SHP77 treated with DMSO at 0.1 percent for 48 hours (cell line): ENCODE measurements around the gene GTPBP6.
"Not testable (repeated sequence)": the region's sequence is repeated elsewhere in the genome, so short reads cannot be mapped to it uniquely, and the experiment has no call there.

Experiments
- DNase-seq: peaks from one replicate; lab custom pipeline; 2025; lab: John Stamatoyannopoulos, UW

The GTPBP6 gene

DNA sequence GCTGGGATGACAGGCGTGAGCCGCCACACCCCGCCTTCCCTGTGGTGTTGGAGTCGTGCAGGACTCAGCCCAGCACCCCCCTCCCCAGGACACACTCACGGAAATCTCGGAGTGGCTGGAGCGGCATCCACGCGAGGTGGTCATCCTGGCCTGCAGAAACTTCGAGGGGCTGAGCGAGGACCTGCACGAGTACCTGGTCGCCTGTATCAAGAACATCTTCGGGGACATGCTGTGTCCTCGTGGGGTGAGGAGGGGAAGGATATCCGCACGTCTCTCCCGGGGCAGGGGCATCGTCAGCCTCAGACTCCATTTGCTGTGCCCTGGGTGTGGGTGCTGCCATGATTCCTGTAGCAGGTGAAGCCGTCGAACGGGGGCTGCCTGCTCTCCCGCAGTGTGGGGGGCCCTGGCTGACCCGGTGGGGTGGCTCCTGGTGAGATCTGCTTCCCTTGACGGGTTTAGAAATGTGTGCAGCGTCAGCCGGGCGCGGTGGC lies 27.1 kb downstream of the GTPBP6 start:
- DNase-seq = no peak

DNA sequence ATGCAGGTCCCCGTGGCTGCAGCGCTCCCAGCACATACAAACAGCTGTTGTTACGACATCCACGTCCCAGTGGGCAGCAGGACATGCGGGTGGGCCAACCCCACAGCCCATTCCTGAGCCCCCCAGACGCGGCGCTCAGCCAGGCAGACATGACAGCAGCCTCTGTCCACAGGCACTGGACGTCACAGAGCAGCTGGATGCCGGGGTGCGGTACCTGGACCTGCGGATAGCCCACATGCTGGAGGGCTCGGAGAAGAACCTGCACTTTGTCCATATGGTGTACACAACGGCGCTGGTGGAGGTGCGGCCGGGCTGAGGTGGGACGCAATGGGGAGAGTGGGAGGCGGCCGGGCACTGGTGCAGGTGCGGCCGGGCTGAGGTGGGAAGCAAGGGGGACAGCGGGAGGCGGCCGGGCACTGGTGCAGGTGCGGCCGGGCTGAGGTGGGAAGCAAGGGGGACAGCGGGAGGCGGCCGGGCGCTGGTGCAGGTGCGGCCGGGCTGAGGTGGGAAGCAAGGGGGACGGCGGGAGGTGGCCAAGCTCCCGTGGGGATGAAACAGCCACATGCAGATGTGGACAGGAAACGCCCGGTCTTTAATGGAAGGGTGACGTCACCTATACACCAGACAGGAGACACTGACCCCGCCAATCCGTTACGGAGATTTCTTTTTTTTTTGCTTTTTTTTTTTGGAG lies 28.0 kb downstream of the GTPBP6 start:
- DNase-seq = no peak

DNA sequence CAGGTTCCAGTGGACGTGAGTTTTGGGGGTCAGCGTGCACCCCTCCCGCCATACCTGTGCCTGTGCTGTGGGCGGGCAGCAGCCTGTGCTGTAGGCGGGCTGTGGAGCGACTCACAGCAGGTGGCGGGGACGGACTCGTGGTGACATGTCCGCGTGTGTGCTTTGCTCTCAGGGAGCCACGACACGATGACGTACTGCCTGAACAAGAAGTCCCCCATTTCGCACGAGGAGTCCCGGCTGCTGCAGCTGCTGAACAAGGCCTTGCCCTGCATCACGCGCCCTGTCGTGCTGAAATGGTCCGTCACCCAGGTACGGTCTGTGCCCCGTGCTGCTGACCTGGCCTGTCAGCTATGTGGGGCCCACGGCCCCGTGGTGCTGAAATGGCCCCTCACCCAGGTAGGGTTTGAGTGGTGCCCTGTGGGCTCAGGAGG lies 30.0 kb downstream of the GTPBP6 start:
- DNase-seq = no peak

DNA sequence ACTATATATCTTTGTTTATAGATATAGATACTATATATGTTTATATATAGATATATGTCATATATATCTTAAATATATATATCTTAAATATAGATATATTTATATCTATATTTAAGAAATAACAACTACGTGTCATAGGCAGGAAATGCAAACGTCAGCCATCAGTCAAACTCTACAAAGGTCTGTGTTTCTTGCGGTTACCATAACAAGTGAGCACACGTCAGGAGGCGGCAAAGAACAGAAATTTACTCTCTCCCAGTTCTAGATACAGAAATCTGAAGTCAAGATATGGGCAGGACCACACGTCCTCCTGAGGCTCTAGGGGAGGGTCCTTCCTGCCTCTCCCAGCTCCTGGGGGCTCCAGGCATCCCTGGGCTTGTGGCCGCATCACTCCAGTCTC lies 30.9 kb downstream of the GTPBP6 start:
- no peak for DNase-seq

DNA sequence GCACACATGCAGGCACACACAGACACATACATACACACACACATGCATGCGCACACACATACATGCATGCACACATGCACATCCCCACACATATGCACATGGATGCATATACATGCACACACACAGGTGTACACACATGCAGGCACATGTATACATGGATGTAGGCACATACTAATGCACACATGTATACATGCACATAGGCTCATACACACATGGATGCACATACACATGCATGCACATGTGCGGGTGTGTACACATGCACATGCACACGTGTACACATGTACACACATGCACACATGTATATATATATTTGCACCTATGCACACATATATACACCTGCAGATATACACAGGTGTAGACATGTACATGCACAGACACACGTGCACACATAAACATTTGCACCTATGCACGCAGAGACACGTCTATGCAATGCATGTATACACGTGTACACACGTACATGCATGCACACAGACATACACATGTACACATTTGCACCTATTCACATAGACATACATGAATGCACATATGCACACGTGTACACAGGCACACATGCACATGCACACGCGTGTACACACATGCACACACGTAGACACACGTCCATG lies 33.4 kb downstream of the GTPBP6 start:
- DNase-seq = no peak

DNA sequence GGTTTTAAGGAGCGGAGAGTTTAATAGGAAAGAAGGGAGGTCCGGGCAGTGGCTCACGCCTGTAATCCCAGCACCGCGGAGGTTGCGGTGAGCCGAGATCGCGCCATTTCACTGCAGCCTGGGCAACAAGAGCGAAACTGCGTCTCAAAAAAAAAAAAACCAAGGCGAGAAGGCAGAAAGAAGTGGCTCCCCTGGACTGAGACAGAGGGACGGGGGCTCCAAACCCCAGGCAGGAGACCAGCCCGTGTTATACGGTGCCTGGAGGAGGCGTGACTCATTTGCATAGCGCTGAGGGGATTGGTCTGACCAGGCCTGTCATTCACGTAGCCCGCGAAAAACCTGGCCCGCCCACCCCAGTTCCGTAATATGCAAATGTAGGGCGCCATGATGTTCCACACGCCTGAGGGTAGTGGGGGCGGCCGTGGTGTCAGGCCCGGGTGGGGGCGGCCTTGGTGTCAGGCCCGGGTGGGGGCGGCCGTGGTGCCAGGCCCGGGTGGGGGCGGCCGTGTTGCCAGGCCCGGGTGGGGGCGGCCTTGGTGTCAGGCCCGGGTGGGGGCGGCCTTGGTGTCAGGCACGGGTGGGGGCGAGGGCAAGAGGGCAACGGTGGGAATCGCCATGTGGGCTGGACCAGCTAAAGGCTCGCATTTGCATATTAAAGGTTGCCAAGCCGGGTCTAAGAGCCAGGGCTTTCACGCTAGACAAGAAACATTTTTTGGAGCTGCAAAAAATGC lies 35.3 kb downstream of the GTPBP6 start:
- DNase-seq = no peak

DNA sequence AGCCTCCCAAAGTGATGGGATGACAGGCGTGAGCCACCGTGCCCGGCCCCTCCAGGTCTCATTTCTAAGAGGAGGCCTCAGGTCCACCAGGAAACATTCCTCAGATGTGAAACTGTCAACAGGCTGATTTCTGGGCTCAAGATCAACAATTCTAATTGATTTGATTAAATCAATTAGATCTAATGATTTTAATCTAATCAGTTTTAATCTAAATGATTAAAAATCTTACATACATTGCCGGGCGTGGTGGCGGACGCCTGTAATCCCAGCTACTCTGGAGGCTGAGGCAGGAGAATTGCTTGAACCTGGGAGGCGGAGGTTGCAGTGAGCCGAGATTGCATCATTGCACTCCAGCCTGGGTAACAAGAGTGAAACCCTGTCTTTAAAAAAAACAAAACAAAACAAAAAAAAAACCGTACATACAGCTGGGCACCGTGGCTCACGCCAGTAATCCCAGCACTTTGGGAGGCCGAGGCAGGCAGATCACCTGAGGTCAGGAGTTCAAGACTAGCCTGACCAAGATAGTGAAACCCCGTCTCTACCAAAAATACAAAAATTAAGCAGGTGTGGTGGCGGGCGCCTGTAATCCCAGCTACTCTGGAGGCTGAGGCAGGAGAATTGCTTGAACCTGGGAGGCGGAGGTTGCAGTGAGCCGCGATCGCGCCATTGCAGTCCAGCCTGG lies 36.5 kb downstream of the GTPBP6 start:
- not testable (repeated sequence) for DNase-seq

DNA sequence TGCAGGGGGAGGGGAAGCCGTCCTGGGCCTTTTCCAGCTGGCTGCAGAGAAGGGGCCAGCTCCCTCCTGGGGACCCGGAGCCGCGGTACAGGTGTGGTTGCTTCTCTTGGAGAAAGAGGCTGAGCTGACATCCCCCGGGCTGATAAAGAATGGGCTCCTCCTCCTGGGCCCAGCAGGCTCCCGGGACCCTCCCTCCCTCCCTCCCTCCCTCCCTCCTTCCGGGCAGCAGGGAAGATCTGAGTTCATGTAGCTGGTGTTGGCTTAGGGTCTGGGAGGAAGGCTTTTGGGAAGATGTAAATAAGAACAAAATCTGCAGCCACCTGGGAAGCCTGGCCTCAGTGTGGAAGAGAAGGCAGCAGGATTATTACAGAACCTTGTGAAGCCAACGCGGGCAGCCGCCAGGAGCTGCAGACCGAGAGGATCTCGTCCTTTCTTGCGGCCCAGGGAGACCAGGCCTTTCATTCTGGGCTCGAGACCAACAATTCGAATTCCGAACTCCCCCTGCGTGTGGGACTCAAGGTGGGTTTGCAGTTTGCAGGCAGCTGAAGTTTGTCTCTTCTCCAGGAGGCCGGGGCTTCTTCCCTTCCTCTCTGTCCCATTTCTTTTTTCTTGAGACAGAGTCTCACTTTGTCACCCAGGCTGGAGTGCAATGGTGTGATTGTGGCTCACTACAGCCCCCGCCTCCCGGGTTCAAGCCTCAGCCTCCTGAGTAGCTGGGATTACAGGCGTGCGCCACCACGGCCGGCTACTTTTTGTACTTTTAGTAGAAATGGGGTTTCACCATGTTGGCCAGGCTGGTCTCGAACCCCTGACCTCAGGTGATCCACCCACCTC lies 37.2 kb downstream of the GTPBP6 start, which contains the start of gene PLCXD1:
PLCXD1 (plus strand) TSS at position 216 of the 834 bp plus-strand sequence. CDS start 2,807 bp downstream, outside the sequence.
- no peak for DNase-seq

DNA sequence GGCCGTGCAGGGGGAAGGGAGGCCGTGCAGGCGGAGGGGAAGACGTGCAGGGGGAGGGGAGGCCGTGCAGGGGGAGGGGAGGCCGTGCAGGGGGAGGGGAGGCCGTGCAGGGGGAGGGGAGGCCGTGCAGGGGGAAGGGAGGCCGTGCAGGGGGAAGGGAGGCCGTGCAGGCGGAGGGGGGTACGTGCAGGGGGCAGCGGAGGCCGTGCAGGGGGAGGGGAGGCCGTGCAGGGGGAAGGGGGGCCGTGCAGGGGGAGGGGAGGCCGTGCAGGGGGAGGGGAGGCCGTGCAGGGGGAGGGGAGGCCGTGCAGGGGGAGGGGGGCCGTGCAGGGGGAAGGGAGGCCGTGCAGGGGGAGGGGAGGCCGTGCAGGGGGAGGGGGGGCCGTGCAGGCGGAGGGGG lies 37.9 kb downstream of the GTPBP6 start:
- DNase-seq = not testable (repeated sequence)

DNA sequence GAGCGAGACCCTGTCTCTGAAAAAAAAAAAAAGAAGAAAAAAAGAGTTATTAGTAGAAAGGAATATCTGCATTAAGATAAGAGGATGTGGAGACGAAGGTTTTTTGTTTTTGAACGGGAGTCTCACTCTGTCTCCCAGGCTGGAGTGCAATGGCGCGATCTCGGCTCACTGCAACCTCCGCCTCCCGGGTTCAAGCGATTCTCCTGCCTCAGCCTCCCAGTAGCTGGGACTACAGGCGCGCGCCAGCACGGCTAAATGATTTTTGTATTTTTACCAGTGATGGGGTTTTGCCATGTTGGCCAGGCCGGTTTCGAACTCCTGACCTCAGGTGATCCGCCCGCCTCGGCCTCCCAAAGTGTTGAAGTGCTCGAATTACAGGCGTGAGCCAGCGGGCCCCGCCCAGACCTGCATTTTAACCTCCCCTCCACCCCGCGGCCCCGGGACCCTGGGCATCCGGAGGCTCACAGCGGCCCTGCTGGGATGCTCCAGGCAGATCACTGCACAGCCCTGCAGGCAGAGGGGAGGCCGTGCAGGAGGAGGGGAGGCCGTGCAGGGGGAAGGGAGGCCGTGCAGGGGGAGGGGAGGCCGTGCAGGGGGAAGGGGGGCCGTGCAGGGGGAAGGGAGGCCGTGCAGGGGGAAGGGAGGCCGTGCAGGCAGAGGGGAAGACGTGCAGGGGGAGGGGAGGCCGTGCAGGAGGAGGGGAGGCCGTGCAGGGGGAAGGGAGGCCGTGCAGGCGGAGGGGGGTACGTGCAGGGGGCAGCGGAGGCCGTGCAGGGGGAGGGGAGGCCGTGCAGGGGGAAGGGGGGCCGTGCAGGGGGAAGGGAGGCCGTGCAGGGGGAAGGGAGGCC lies 38.6 kb downstream of the GTPBP6 start:
- DNase-seq = not testable (repeated sequence)

DNA sequence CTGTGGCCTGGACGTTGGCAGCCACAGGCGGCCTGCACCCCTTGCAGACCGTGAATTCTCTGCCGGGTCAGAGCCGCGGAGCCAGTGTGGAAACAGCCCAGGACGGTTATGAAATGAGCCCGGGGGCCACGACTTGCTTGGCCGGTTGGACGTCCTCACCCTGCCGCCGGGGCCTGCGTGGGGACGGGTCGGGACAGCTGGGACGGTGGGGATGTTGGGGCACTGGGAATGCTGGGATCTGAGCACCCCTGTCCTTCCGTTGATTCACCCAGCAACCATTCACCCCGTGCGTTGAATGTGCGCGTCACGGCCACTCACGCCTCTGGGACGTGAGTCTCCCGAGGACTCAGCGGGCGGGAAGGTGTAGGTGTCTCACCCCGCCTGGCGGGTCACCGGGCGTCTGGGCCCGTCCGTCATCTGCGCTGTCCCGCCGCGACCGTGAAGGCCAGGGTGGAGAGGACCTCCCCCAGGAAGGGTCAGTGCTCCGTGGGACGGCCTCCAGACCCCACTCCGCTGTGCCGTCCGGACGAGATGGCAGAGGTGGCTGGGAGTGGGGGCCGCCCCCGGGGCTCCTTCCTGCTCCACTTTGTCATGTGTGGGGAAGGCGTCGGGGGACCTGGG lies 41.9 kb downstream of the GTPBP6 start:
- DNase-seq = no peak

DNA sequence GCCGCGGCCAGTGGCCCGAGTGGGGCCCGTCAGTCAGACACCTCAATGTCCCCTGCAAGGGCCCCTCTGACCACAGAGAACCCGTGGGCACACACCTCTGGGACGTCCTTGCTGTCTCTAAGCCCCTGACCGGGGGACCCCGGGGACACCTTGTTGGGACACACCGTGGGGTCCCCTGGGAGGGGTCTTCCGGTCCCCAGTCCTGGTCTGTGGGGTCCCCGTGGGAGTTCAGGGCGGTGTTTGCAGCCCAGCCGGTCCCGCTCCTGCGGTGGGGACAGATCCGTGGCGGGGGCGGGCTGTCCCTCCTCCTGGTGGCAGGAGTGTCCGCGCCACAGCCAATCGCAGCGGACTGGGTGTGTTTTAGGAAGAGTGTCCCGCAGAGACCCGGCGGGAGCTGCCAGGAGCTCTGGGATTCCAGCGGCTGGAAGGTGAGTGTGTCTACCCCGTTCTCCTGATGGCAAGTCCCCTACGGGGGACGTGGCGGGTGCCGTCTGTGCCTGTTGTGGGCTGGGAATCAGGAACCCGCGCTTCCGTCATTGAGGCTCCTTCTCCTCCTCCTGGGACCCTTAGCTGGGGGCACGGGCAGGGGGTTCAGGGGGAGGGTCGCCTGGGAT lies 42.5 kb downstream of the GTPBP6 start:
- no peak for DNase-seq

DNA sequence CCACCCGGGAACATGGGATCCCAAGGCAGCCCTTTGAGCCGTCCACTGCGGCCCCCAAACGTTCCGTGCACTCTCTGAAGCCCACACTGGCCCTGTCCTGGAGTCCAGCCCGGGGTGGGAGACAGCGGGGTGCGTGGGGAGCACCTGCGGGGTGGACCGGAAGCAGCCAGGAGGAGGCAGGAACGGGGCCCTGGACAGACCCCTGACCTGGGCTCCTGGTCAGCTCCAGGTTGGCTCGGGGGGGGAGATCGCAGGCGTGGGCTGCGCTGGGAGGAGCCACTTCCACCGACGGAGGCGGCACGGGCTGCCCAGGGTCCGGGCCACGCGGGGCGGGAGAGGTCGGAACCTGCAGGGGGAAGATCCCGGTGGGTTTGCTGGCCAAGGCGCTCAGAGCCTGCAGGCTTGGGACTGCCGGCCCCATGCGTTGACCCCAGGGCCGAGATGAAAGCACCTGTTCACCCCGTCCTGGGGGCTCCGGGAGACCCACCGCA lies 43.1 kb downstream of the GTPBP6 start:
- DNase-seq = no peak

DNA sequence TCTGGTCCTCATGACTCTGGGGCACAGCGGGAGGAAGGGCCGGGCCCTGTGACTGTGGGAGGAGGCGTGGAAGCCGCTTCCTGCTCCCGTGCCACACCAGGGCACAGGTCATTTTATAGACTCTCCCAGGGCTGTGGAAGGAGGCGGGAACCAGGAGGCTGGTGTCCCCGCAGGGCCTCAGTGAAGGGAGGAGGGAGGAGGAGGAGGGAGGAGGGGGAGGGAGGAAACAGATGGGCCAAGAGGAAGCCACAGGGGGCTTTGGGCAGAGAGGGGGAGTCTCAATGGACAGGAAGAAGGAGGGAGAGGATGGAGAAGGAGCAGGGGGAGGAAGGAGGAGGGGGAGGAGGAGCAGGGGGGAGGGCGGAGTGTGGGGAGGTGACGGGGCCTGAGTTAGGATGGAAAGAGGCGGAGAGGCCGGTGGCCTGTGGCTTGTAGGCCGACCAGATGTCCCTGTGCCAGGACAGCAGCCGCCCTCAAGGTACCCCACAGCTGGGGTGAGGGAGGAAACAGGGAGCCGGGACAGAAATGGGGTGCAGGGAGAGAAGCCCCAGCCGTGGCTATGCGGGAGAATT lies 43.6 kb downstream of the GTPBP6 start:
- no peak for DNase-seq

DNA sequence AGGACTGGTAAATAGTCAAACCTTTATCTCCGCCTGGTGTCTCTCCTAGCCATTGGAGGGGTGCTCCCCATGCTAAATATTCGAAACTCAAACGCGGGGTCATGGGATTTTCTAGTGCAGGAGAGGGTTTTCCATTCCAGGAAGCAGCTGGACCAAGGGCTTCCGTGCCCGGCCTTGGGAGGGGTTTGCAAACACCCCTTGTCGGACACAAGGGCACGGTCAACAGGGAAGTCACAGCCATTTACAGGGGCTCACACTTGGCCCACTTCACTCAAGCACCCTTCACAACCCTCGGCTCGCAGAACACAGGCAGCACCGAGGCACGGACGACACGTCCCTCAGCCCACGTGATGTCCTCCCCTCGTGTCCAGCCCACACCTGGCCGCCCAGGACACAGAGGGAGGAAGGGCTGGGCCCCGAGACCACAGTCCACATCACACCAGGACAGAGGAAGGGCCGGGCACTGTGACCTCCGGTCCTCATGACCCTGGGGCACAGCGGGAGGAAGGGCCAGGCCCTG lies 47.7 kb downstream of the GTPBP6 start:
- no peak for DNase-seq

DNA sequence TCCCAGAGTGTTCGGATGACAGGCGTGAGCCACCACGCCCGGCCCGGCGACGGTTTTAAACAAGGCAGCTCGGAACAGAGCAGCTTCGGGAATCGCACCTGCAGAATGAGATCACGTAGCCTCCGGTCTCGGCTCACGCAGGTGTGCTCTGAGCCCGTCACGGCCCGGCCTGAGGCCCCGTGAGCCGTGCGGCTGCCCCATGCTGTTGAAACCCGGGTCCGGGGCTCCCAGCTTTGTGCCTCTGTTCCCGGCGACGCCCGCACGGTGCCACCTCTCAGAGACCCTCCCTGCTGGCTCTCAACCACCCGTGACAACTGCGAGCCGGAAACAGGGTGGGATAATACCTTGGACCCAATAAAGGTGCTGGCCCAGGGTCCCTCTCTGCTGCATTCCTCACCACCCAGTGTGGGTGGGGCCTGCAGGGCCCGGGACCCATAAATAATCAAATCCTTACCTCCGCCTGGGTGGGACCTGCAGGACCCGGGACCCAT lies 50.8 kb downstream of the GTPBP6 start:
- DNase-seq = no peak

DNA sequence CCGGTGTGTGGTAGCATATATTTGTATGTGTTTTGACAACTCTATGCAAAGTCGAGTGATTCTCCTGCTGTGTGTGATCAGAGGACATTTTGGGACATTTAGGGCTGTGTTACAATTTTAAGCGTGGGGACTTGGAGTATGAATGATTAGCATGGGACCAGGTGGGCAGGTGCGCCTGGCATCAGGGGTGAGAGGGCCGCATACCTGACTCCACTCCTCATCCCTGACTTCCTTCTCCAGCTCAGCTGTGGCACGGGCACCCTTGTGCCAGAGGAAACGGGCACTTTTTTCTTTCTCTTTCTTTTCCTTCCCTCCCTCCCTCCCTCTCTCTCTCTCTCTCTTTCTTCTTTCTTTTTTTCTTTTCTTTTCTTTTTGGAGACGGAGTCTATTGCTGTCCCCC lies 53.1 kb downstream of the GTPBP6 start:
- DNase-seq = no peak

DNA sequence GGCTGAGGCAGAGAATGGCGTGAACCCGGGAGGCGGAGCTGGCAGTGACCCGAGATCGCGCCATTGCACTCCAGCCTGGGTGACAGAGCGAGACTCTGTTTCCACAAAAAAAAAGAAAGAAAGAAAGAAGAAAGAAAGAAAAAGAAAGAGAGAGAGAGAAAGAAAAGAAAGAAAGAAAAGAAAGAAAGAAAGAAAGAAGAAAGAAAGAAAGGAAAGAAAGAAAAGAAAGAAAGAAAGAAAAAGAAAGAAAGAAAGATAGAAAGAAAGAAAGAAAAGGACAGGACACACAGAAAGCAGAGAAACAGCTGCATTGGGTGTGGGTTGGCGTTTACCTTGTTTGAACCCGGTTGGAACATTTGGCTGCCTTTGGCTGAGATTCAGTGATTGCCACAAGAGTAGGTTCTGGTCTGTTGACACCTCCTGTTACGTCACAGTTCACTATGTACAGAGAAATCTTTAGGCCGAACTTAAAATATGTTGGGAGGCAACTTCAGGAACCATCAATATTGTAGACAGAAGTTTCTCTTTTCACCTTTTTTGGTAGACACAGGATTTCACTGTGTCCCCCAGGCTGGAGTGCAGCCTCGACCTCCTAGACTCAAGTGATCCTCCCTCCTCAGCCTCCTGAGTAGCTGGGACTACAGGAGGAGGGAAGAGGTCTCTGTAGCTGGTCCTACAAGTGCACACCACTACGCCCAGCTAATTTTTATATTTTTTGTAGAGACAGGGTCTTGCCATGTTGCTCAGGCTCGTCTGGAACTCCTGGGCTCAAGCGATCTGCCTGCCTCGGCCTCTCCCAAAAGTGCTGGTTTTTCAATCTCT lies 53.8 kb downstream of the GTPBP6 start:
- no peak for DNase-seq
